Heart right ventricle (tissue), 16 donors: Measurements from ENCODE around the gene DAB1. TPM values are rescaled to one million over a fixed set of nuclear protein-coding genes. Genes with fewer than 3 reads are reported as not detected.

ENCODE experiments used
- ATAC-seq, 8 donors: fragments of 200-7000 bp; cut with Tn5 transposase; one replicate each; pipeline ENCODE4 v1.9.1; 2020; ENCODE audit warnings: mild to moderate bottlenecking in 8 of 8, moderate library complexity in 8 of 8, moderate number of reproducible peaks in 1 of 8
- DNase-seq, 2 donors: peaks; one replicate each; pipeline ENCODE4 v3.0.0-alpha.2; 2020
- H3K27ac ChIP-seq, 10 donors: fragments of 200-600 bp; sonication (generic) in 2 of 10; one replicate each; pipeline versions ENCODE4 v1.5.0 to v1.8.0; 2020 to 2022; ENCODE audit warnings: mild to moderate bottlenecking in 3 of 10
- H3K27me3 ChIP-seq, 7 donors: fragments of 200-600 bp; one replicate each; pipeline ENCODE4 v1.8.0; 2021 to 2022; ENCODE audit warnings: mild to moderate bottlenecking in 2 of 7
- H3K36me3 ChIP-seq, 9 donors: fragments of 200-600 bp; sonication (generic) in 1 of 9; one replicate each; pipeline versions ENCODE4 v1.5.0 to v1.8.0; 2020 to 2022; ENCODE audit warnings: mild to moderate bottlenecking in 2 of 9
- H3K4me1 ChIP-seq, 9 donors: fragments of 200-600 bp; sonication (generic) in 1 of 9; one replicate each; pipeline versions ENCODE4 v1.5.0 to v1.8.0; 2020 to 2022; ENCODE audit warnings: mild to moderate bottlenecking in 4 of 9
- H3K4me3 ChIP-seq, 10 donors: fragments of 200-600 bp; sonication (generic) in 2 of 10; one replicate each; pipeline versions ENCODE4 v1.5.0 to v1.8.0; 2020 to 2022; ENCODE audit warnings: mild to moderate bottlenecking in 7 of 10, moderate library complexity in 2 of 10
- H3K9me3 ChIP-seq, 11 donors: fragments of 200-600 bp in 10 of 11; sonication (generic) in 2 of 11; one replicate each; pipeline versions ENCODE4 v1.5.0 to v1.8.0; 2013 to 2022; ENCODE audit warnings: mild to moderate bottlenecking in 2 of 11, control low read depth in 1 of 11, moderate library complexity in 1 of 11
- WGBS, 2 donors: extraction: QIAGEN DNeasy Blood & Tissue Kit; methylation state at CpG; one replicate each; pipeline ENCODE4 v1.1.7; 2013; ENCODE audit warnings: inconsistent platforms in 1 of 2; 5-methylcytosine and 5-hydroxymethylcytosine counted together
- intact Hi-C, 10 donors: fragments of 100-400 bp; cut with DNase I; formaldehyde crosslinking; loops; one replicate each; pipeline versions ENCODE4 v1.11.1 to v1.14.2; 2022
- polyA plus RNA-seq, 2 donors: library from polyadenylated mRNA; stranded (reverse); fragments of 200-250 nt; gene quantifications; one replicate each; pipeline ENCODE4 v1.2.3, GENCODE V29; 2013
- total RNA-seq, 10 donors: library from RNA; stranded (reverse); fragmentation: NEBNext Ultra II Directional in 3 of 10; extraction: Animal tissue kit (Norgen Biotek cat#: 25700) in 3 of 10; gene quantifications; one replicate each; pipeline versions ENCODE4 v1.2.1 to v1.2.4, GENCODE V29; 2021 to 2023
- TF ChIP-seq, protein P1 (sequence below), 9 donors: fragments of 200-600 bp; sonication (generic) in 2 of 9; IDR thresholded peaks; one replicate each; pipeline versions ENCODE4 v1.5.0 to v1.8.0; 2021 to 2022; ENCODE audit warnings: antibody characterized with exemption in 9 of 9, mild to moderate bottlenecking in 5 of 9, moderate library complexity in 1 of 9
- donor health status: Arrhythmogenic right ventricular cardiomyopathy.
- donor health status: ischemic (EF 13 %, LVEDD 7.1; RV severe dilation, severe dysfunction).
- donor health status: healthy with polysubstance abuse.
- donor health status: DM: no; HTN: yes; CAD: no.
- donor health status: DM: no; HTN: no; CAD: no.
- donor health status: ischemic (EF 25% LVEDD 6.9; RV normal size, moderate dysfunction).
- donor health status: ischemic (EF 25% LVEDD 5.7; RV mildly dilated, moderate dysfunction).
- donor health status: healthy.
- donor health status: DM: yes; HTN: yes; CAD: no.
- donor health status: Ischemic cardiomyopathy.
- donor health status: ischemic (EF 35%, LVEDD 5.7; RV mildly dilated, moderate dysfunction).
- donor health status: nonischemic (EF 11% LVEDD 7.7; RV severe dilation, severe dysfunction).
- donor health status: DM: yes; HTN: yes; CAD: no.
- donor health status: PGD.
- donor health status: ischemic (EF 29% LVEDD 5.4; RV normal size, mild dysfunction).
- donor health status: nonischemic (EF 23%, LVEDD 6.1; RV moderate dilation, normal function).

The DAB1 gene
- total and polyA plus RNA-seq, 12 donors = 0.16 to 25.5 (median 8.1) TPM

- no peak for DNase-seq
- WGBS, 2 donors = 85 to 92% methylated on average over 2 of the region's 2 CpGs
These were observed 233.0 kb downstream of the DAB1 start for GRCh38 chr1:57190898-57191297.

DNA sequence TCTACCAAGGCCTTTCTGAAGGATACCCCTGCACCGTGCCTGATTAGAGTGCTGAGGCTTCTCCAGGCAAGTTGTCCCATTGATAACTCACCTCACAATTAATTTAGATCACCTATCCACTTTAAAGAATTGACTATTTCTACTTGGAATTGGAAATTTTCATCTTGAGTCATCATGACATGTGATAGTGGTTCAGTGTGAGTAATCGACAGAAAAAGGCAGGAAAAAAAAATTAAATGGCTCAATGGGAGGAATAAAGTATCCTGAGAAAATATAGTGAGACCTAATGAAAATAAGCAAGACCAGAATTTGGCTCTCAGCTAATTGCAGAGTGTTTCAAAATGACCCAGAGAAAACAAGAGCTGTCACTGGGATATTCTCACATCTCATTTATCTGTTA lies 235.7 kb downstream of the DAB1 start:
- Histone ChIP-seq H3K4me3 (no peak overlapping the region), H3K36me3 (no peaks in the 10 kb centered on the region), H3K4me1 (no peaks in the 10 kb centered on the region), H3K9me3 (no peaks in the 10 kb centered on the region), H3K27me3 (no peaks in the 10 kb centered on the region), H3K27ac (no peak overlapping the region)
- TF ChIP-seq, protein P1, sequence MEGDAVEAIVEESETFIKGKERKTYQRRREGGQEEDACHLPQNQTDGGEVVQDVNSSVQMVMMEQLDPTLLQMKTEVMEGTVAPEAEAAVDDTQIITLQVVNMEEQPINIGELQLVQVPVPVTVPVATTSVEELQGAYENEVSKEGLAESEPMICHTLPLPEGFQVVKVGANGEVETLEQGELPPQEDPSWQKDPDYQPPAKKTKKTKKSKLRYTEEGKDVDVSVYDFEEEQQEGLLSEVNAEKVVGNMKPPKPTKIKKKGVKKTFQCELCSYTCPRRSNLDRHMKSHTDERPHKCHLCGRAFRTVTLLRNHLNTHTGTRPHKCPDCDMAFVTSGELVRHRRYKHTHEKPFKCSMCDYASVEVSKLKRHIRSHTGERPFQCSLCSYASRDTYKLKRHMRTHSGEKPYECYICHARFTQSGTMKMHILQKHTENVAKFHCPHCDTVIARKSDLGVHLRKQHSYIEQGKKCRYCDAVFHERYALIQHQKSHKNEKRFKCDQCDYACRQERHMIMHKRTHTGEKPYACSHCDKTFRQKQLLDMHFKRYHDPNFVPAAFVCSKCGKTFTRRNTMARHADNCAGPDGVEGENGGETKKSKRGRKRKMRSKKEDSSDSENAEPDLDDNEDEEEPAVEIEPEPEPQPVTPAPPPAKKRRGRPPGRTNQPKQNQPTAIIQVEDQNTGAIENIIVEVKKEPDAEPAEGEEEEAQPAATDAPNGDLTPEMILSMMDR (IDR thresholded peaks at IDR 0.05) = no peak
- DNase-seq (no peak), ATAC-seq (no peak)
- 72 to 78% methylated on average over 2 of the region's 2 CpGs for WGBS, 2 donors
- intact Hi-C loops = no loop called here

More at GRCh38 chr1:57190898-57191297, 233.0 kb downstream of the DAB1 start:
- intact Hi-C loops = no loop called here
- Histone ChIP-seq H3K4me3 (no peak overlapping the region), H3K27ac (no peak overlapping the region), H3K36me3 (no peaks in the 10 kb centered on the region), H3K4me1 (no peaks in the 10 kb centered on the region), H3K9me3 (no peaks in the 10 kb centered on the region), H3K27me3 (no peaks in the 10 kb centered on the region)
- no peak for ATAC-seq
- TF ChIP-seq, protein P1 (IDR thresholded peaks at IDR 0.05) = no peak

- Histone ChIP-seq H3K36me3 (no peaks in the 10 kb centered on the region), H3K27ac (no peak overlapping the region), H3K4me3 (no peak overlapping the region), H3K27me3 (no peaks in the 10 kb centered on the region), H3K4me1 (no peaks in the 10 kb centered on the region), H3K9me3 (no peaks in the 10 kb centered on the region)
- DNase-seq (no peak), ATAC-seq (no peak)
- intact Hi-C loops = no loop called here
- TF ChIP-seq, protein P1 (IDR thresholded peaks at IDR 0.05) = no peak
- 88 to 95% methylated on average over 3 of the region's 3 CpGs for WGBS, 2 donors
These were observed 237.4 kb downstream of the DAB1 start for GRCh38 chr1:57186455-57186854.

DNA sequence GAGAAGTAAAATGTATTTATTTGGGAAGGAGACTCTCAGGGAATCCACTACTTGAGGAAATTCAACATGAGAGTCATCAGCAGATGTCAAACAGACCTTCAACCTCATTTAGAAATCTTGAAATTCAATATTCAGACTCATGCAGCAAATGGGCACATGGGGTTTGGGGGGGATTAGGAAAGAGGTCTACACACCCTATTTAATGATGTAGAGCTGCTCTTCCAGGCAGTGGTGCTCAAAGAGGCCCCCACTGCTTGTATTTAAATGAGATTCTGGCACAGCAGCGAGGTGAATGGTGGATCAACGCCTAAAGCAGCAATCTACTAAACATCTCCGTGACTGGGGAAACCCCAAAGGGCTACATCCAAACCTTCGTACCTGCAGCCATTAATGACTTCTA lies 244.9 kb downstream of the DAB1 start:
- WGBS, 2 donors = 81 to 83% methylated on average over 4 of the region's 4 CpGs
- TF ChIP-seq, protein P1 (IDR thresholded peaks at IDR 0.05) = no peak

More for the DNA sequence above, 244.9 kb downstream of the DAB1 start:
- intact Hi-C loops = no loop called here
- no peak for ATAC-seq
- no peaks in the 10 kb centered on the region for H3K27me3 ChIP-seq
- H3K9me3 ChIP-seq = peaks cover 0 to 6% (median 0%) of the 10 kb centered on the region in 11 donors
- no peak for DNase-seq
- H3K27ac ChIP-seq = no peak overlapping the region
- H3K4me3 ChIP-seq = no peak overlapping the region
- no peaks in the 10 kb centered on the region for H3K4me1 ChIP-seq
- no peaks in the 10 kb centered on the region for H3K36me3 ChIP-seq
